Activated naive CD8-positive, alpha-beta T cell (primary cell): ENCODE results near the gene CRCP.
"Not testable (repeated sequence)": the region's sequence is repeated elsewhere in the genome, so short reads cannot be mapped to it uniquely, and the experiment has no call there.

ENCODE experiments used
- H3K27ac Mint-ChIP-seq: one replicate; pipeline ENCODE4 v1.8.0; 2021; ENCODE audit warnings: mixed read lengths
- H3K27me3 Mint-ChIP-seq: one replicate; pipeline ENCODE4 v1.8.0; 2021; ENCODE audit warnings: mixed read lengths
- H3K36me3 Mint-ChIP-seq: one replicate; pipeline ENCODE4 v1.8.0; 2021; ENCODE audit warnings: mixed read lengths
- H3K4me1 Mint-ChIP-seq: one replicate; pipeline ENCODE4 v1.8.0; 2021; ENCODE audit warnings: low read depth, mixed read lengths
- H3K4me3 Mint-ChIP-seq: one replicate; pipeline ENCODE4 v1.8.0; 2021; ENCODE audit warnings: mild to moderate bottlenecking, mixed read lengths
- H3K9me3 Mint-ChIP-seq: one replicate; pipeline ENCODE4 v1.8.0; 2021; ENCODE audit warnings: low read depth, mixed read lengths

CRCP gene

DNA sequence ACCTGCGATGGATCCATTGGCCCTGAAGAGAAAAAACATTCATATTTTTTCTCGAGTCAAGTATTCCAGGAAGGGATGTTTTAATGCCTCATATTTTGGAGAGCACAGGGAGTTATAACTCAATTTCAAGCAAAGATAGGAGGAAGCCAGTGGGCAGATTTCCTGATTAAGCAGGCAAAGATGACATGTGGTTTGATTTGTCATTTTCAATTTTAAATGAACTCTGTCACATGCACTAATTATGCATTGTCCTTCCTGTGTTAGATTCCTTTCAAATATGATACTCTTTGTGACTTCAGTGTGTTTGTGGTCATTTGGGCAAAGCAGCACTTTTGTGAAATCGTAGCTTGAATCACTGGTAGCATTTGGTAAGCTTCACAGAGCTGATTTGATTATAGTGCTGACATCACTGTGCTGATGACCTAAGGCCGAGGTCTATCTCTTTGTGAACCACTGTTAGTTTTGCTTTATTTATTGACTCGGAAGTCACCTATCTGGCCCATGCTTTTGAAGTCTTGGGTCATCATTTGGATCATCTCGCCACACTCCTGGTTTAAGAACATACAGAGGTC is 11.2 kb downstream of the CRCP start:
- not testable (repeated sequence) for H3K9me3 Mint-ChIP-seq, H3K4me3 Mint-ChIP-seq, H3K27me3 Mint-ChIP-seq, H3K36me3 Mint-ChIP-seq, H3K27ac Mint-ChIP-seq
- H3K4me1 Mint-ChIP-seq: peaks cover 41% of the 10 kb centered on the region

DNA sequence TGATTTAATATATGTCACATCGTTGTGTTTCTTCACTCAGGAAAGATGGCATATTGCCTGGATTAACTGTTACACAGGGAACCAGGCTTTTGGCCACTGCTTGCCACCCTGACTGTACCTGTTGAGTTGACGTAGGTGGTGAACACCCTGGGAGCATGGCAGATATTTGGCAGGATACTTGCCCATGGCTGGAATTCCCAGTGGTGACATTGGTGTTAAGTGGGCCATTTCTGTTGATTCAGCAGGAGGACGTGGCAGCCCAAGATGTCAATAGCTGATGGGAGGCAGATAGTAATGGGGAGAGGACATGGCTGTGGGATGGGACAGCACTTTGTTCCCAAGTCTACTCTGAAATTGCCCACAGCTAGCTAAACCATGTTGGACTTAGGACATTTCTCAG is 12.5 kb downstream of the CRCP start:
- H3K27ac Mint-ChIP-seq, H3K9me3 Mint-ChIP-seq, H3K27me3 Mint-ChIP-seq, H3K4me3 Mint-ChIP-seq, H3K36me3 Mint-ChIP-seq: not testable (repeated sequence)
- peaks cover 40% of the 10 kb centered on the region for H3K4me1 Mint-ChIP-seq

DNA sequence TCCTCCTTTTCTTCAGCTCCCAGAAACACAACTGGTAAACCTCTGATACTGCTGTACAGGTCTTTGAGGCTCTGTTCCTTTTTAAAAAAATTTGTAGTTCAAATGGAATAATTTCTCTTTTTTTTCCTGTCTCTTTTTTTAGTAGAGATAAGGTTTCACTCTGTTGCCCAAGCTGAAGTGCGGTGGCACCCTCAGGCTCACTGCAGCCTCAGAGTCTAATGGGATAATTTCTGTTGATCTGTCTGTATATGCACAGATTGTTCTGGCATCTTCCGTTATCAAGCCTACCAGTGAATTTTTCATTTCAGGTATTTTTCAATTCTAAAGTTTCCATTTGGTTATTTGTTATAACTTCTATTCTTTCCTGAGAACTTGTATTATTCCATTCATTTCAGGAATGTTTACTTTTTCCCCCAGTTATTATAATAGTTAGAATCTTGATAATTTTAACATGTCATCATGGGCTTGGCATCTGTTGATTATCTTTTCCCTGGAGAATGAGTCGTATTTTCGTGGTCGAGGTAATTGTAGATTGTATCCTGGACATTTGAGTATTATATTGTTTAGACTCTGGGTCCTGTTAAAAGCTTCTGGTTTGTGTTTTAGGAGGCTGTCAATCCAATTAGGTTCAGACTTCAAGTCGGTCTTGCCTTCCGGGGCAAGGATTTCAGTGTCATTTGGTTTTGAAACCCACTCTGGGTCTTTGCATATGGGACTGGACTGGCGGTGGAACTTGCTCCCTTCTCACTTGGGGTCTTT is 24.5 kb downstream of the CRCP start:
- H3K27ac Mint-ChIP-seq: no peak overlapping the region
- H3K27me3 Mint-ChIP-seq: no peaks in the 10 kb centered on the region
- peaks cover 6% of the 10 kb centered on the region for H3K4me1 Mint-ChIP-seq
- no peaks in the 10 kb centered on the region for H3K9me3 Mint-ChIP-seq
- H3K36me3 Mint-ChIP-seq: peaks cover 10% of the 10 kb centered on the region
- no peak overlapping the region for H3K4me3 Mint-ChIP-seq

DNA sequence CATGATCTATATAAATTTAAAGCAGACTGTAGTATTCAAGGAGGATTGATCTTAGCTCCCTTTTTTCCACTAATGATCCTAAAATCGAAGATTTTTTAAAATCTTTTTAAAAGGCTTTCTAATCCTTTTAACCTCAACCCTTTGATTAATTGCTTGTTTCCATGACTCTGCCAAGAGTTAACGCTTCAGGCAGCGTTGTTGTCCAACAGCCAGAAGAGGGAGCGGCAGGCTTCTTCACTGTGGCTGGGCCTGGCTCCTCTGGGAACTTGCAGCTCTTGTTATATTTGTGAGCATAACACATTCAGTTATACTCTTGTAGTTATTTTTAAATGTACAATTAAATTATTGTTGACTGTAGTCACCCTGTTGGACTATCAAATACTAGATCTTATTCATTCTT is 26.3 kb downstream of the CRCP start:
- Mint-ChIP-seq H3K27me3 (no peaks in the 10 kb centered on the region), H3K27ac (no peak overlapping the region), H3K4me3 (no peak overlapping the region), H3K4me1 (peaks cover 6% of the 10 kb centered on the region), H3K36me3 (peaks cover 7% of the 10 kb centered on the region), H3K9me3 (no peaks in the 10 kb centered on the region)

DNA sequence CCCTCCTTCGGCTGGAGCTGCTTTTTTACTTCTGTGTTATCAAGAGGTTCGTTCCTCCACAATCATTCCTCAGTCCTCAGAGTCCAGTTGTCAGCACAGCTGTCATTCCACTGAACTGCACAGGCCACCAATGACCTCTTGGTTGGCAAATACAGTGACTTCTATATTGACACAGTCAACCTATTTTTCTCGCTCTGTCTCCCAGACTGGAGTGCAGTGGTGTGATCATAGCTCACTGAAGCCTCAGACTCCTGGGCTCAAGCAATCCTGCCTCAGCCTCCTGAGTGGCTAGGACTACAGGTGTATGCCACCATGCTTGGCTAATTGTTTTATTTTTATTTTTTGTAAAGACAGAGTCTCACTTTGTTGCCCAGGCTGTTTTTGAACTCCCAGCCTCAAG is 27.7 kb downstream of the CRCP start:
- H3K36me3 Mint-ChIP-seq: peaks cover 7% of the 10 kb centered on the region
- peaks cover 6% of the 10 kb centered on the region for H3K4me1 Mint-ChIP-seq
- H3K27me3 Mint-ChIP-seq: no peaks in the 10 kb centered on the region
- H3K9me3 Mint-ChIP-seq: no peaks in the 10 kb centered on the region
- no peak overlapping the region for H3K27ac Mint-ChIP-seq
- H3K4me3 Mint-ChIP-seq: no peak overlapping the region

DNA sequence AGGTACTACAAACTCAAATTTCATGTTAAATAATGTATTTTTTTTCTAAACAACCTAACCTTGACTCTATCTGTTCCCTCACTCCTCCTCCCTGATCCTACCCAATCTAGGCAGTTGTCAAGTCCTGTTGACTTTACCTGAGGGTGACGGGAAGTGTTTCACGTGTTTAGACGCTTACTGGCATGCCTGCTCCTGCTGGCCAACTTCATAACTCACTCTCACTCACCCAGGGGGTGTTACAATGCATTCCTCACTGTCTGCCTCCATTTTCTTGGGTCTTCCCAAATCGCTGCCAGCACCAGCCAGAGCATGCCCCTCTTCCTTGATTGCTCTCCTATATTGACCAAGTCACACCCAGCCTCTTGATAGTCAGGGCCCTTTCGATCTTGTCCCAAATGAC is 28.3 kb downstream of the CRCP start:
- H3K36me3 Mint-ChIP-seq: peaks cover 6% of the 10 kb centered on the region
- no peaks in the 10 kb centered on the region for H3K9me3 Mint-ChIP-seq
- peaks cover 6% of the 10 kb centered on the region for H3K4me1 Mint-ChIP-seq
- no peaks in the 10 kb centered on the region for H3K27me3 Mint-ChIP-seq
- no peak overlapping the region for H3K27ac Mint-ChIP-seq
- no peak overlapping the region for H3K4me3 Mint-ChIP-seq

DNA sequence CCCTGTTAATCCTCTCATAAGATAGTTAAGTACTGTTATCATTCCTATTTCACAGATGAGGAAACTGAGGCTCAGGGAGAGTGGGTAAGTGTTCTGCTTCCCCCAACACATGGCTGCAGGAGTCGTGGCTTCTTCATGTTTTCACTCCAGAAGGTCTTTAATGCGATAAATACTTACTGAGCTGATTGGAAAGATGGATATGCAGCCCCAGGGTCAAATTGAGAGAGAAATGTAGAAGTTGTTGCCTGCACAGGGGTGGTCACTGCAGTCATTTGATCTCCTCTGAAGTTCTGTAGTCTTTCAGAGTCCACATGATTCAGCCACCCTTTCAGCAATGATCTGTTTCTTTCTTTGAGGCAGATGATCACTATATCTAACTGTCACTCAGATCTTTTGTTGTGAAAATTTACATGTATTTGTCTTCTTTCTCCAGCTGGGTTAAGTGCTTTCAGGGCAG is 29.3 kb downstream of the CRCP start:
- H3K4me3 Mint-ChIP-seq: no peak overlapping the region
- no peak overlapping the region for H3K27ac Mint-ChIP-seq
- H3K27me3 Mint-ChIP-seq: no peaks in the 10 kb centered on the region
- peaks cover 15% of the 10 kb centered on the region for H3K4me1 Mint-ChIP-seq
- H3K9me3 Mint-ChIP-seq: no peaks in the 10 kb centered on the region
- peaks cover 11% of the 10 kb centered on the region for H3K36me3 Mint-ChIP-seq

DNA sequence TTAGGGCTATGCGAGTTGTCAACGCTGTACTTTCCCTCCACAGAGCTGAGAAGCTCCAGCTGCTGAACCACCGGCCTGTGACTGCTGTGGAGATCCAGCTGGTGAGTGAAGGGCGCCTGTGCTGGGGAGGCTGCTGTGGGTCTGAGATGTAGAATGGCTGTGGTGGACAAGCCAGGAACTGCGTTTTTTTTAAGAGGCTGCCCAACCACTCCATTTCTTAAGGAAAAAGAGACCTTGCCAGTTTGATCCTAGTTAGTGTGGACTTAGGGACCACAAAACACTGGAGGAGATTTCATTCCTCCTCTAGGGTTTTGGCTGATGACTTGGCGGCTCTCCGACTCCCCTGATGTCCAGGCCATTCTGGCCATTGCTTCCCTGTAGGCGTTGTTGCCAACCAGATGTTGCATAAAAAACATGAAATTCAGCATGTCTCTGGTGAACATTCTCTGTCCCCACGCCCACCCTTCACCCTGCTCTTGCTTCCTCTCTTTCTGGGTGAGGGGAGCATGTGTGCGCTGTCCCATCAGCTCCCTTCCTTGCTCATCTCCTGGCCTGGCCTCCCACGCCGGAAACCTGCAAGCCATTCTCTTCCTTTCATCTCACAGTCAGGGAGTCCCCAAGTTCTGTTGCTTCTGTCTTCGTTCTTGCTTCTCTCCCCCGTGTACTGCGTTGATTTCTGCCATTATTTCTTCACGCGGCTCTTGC is 30.9 kb downstream of the CRCP start:
- Mint-ChIP-seq H3K27me3 (no peaks in the 10 kb centered on the region), H3K4me3 (no peak overlapping the region), H3K9me3 (no peaks in the 10 kb centered on the region), H3K27ac (no peak overlapping the region), H3K36me3 (peaks cover 11% of the 10 kb centered on the region), H3K4me1 (peaks cover 26% of the 10 kb centered on the region)

DNA sequence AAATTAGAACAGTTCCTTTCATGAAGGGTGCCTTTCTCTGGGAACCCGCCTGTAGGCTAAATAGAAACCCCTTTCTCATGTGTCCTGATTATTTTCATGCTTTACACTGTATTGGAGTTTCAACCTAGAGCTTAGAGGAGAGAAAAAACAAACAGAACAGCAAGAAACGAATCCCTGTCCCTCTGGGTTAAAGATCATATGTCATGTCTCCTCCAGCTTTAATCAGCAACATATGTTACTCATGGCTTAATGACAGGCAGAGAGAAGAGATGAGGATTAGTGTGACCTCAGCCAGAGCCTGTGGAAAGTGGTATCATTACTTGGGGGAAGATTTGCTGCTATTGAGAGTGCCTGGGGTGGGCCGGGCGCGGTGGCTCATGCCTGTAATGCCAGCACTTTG is 32.1 kb downstream of the CRCP start:
- no peaks in the 10 kb centered on the region for H3K27me3 Mint-ChIP-seq
- peaks cover 23% of the 10 kb centered on the region for H3K4me1 Mint-ChIP-seq
- no peak overlapping the region for H3K27ac Mint-ChIP-seq
- H3K9me3 Mint-ChIP-seq: no peaks in the 10 kb centered on the region
- no peak overlapping the region for H3K4me3 Mint-ChIP-seq
- H3K36me3 Mint-ChIP-seq: peaks cover 11% of the 10 kb centered on the region

DNA sequence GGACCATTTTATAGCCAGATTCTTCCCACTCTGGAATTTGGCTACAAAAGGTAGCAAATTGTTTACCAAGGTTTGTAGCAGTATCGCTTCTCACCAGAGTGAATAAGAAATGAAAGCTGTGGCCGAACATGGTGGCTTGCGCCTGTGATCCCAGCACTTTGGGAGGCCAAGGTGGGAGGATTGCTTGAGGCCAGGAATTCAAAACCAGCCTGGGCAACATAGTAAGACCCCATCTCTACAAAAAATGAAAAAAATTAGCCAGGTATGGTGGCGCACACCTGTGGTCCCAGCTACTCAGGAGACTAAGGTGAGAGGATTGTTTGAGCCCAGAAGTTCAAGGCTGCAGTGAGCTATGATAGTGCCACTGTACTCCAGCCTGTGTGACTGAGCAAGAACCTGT is 33.0 kb downstream of the CRCP start:
- peaks cover 23% of the 10 kb centered on the region for H3K4me1 Mint-ChIP-seq
- H3K9me3 Mint-ChIP-seq, H3K27ac Mint-ChIP-seq, H3K27me3 Mint-ChIP-seq, H3K4me3 Mint-ChIP-seq: not testable (repeated sequence)
- H3K36me3 Mint-ChIP-seq: peaks cover 12% of the 10 kb centered on the region

DNA sequence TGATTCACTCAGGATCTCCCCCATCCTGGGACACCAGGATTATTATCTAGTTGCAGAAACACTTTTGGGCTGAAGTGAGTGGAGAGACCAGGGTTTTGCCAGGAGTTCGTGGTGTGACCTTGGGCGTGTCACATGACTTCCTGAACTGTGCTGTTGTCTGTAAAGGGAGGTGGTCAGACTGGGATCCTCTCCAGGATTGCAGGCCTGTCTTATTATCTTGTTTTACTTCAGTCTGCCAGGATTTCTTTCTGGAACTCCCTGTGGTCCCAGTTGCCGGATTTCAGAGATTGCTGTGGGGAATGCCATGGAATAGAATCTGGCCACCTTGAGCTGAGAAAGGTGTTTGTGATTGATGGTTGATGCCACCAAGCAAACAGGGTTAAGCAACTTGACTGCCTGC is 35.8 kb downstream of the CRCP start:
- H3K4me1 Mint-ChIP-seq: peaks cover 20% of the 10 kb centered on the region
- no peaks in the 10 kb centered on the region for H3K9me3 Mint-ChIP-seq
- H3K27ac Mint-ChIP-seq: peak overlapping the region; percentile 34
- no peaks in the 10 kb centered on the region for H3K27me3 Mint-ChIP-seq
- no peak overlapping the region for H3K4me3 Mint-ChIP-seq
- peaks cover 14% of the 10 kb centered on the region for H3K36me3 Mint-ChIP-seq

DNA sequence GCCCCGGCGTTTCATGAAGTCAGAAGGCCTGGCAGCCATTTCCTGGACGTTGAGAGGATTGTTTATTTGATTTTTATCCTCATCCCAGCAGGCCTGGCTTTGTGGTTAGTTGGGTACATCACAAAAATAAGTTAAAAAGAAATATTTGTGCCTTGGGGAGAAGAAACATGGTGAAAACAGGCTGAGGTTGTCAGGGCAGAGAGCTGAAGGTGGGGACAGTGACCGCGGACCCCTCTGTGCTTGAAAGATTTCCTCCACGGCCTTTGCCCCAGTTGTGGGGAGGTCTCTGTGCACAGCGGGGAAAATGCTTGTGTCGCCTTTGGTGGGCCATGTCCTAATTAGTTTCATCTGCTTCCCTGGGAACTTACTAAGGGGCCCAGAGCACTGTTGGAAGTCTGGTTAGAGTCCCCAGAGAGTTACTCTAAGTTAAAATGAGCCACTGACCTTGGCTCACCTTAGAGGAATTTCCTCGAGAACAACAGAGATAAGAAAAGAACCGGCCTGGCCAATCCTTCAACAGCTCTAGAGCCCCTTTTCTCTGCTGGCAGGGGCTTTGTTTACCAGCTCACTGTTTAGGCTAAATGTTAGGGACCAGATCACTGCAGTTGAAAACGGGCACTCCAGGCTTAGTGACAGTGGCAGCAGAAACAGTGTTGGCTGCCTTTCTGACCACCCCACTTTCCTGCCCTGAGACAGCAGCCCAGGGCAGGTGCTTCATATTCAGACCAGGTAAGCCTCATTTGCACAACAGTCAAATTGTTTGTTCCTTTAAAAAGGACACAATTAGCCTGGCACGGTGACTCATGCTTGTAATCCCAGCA is 37.9 kb downstream of the CRCP start:
- Mint-ChIP-seq H3K27ac (no peak overlapping the region), H3K4me3 (no peak overlapping the region), H3K36me3 (peaks cover 20% of the 10 kb centered on the region), H3K27me3 (no peaks in the 10 kb centered on the region), H3K9me3 (no peaks in the 10 kb centered on the region), H3K4me1 (peaks cover 20% of the 10 kb centered on the region)

DNA sequence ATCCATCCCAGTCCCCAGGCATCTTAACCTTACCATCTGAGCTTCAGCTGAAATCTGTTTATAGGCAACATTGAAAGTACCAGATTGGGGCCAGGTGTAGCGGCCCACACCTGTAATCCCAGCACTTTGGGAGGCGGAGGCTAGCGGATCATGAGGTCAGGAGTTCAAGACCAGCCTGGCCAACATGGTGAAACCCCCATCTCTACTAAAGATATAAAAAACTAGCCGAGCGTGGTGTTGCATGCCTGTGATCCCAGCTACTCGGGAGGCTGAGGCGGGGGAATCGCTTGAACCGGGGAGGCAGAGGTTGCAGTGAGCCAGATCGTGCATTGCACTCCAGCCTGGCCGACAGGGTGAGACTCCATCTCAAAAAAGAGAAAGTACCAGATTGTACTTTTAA is 39.0 kb downstream of the CRCP start:
- H3K27me3 Mint-ChIP-seq: no peaks in the 10 kb centered on the region
- no peak overlapping the region for H3K27ac Mint-ChIP-seq
- peaks cover 13% of the 10 kb centered on the region for H3K4me1 Mint-ChIP-seq
- peaks cover 25% of the 10 kb centered on the region for H3K36me3 Mint-ChIP-seq
- H3K9me3 Mint-ChIP-seq: no peaks in the 10 kb centered on the region
- H3K4me3 Mint-ChIP-seq: no peak overlapping the region

DNA sequence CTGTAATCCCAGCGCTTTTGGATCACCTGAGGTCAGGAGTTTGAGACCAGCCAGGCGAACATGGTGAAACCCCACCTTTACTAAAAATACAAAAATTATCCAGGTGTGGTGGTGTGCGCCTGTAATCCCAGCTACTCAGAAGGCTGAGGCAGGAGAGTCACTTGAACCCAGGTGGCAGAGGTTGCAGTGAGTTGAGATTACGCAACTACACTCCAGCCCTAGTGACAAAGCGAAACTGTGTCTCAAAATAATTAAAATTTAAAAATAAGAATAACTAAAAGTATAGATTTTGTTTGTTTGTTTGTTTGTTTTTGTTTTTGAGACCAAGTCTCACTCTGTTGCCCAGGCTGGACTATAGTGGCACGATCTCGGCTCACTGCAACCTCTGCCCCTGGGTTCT is 41.4 kb downstream of the CRCP start:
- not testable (repeated sequence) for H3K27ac Mint-ChIP-seq, H3K4me3 Mint-ChIP-seq, H3K9me3 Mint-ChIP-seq, H3K27me3 Mint-ChIP-seq, H3K4me1 Mint-ChIP-seq
- H3K36me3 Mint-ChIP-seq: peaks cover 22% of the 10 kb centered on the region

DNA sequence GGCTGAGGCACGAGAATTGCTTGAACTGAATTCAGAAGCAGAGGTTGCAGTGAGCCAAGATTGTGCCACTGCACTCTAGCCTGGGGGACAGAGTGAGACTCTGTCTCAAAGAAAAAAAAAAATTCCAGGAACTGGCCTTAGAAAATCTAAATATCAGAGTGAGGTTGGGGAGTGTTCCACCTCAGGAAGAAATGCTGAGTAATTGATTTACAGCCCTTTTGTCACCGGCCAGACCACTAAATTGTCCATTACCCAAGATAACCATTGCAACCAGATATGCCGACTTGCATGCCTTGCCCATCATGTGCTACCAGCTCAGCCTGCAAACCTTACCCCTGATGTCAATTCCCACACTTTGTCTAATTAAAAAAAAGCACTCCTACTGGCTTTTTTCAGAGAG is 42.4 kb downstream of the CRCP start:
- no peak overlapping the region for H3K4me3 Mint-ChIP-seq
- H3K4me1 Mint-ChIP-seq: no peaks in the 10 kb centered on the region
- H3K27me3 Mint-ChIP-seq: no peaks in the 10 kb centered on the region
- no peak overlapping the region for H3K27ac Mint-ChIP-seq
- peaks cover 22% of the 10 kb centered on the region for H3K36me3 Mint-ChIP-seq
- H3K9me3 Mint-ChIP-seq: no peaks in the 10 kb centered on the region
